Colon (tissue), 2 donors: Measurements from ENCODE around the gene MOCS1.

ENCODE experiments used
- FAIRE-seq: peaks from 2 replicates; lab custom pipeline; 2012; peaks lifted over from hg19 to GRCh38; lab: Jason Lieb, UNC
- donor health status: control.
- donor health status: control.

Gene MOCS1

GRCh38 chr6:39924283-39924682, 10.0 kb downstream of the MOCS1 start:
- FAIRE-seq, result no peak

DNA sequence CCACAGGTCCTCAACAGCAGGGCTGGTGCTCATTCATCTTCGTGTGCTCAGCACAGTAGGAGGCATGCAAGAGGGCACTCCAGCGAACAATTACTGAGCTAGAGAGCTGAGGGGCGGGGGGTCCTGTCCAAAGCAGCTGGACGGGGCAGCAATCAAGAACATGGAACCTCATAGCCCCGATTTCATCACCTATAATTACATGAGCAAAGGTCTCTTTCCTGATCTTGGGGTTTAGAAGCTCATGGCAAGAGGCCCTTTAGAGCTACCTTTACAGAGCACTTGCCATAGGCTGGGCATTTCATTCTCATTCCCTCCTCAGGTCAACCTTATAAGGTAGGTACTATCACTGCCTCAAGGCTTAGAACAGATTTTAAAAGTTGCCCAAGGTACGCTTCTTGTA, 10.4 kb downstream of the MOCS1 start:
- FAIRE-seq, result no peak

GRCh38 chr6:39923394-39923793, 10.9 kb downstream of the MOCS1 start:
- no peak for FAIRE-seq

GRCh38 chr6:39922821-39923220, 11.4 kb downstream of the MOCS1 start:
- no peak for FAIRE-seq

- peak; percentile 43 for FAIRE-seq
Measured at GRCh38 chr6:39920157-39920556, 14.1 kb downstream of the MOCS1 start.

DNA sequence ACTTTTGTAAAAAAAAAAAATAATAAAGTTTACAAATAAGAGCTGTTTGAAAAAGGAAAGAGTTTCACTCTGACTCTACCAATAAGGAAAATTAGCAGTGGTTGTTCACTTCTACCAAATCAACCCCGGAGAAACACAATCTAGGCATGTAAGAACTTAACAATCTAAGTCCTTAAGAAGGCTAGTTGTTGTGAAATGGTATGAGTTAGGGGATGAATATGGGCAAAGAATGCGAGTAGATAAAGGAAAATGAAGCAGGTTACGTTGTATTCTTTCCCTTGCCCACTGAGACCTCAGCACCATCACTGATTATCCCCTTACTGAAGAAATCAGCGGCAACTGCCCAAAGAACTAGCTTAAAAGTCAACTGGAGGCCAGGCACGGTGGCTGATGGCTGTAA, 15.4 kb downstream of the MOCS1 start:
- no peak for FAIRE-seq

DNA sequence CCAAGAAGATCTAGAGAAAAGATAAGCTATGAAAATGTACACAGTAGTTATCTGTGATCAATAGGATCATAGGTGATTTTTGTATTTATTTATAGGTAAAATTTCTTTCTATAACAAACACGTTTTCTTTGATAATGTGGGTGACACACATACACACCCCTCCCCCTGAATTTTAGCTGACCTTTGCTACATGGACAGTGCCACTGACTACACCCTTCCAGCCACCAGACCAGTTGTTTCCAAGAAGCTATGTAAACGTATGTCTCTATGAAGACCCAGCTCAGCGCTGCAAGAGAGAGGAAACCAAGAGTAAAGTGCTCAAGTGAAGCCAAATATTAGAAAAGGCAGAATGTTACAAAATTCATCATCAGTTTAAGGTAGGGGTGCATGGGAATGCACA, 16.3 kb downstream of the MOCS1 start:
- no peak for FAIRE-seq

DNA sequence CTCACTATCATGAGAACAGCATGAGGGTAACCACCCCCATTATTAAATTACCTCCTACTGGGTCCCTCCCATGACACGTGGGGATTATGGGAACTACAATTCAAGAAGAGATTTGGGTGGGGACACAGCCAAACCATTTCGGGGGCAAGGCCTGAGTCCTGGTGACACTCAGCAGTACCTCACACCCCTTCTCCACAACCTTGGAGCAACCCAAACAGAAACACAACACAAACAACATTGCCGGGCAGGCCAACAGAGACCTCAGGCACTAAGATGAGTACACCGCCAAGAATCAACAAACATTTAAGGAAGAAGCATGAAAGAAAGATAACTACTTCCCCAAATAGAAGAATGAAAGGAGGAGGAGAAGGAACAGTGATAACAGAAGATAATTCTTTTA, 16.9 kb downstream of the MOCS1 start:
- no peak for FAIRE-seq

DNA sequence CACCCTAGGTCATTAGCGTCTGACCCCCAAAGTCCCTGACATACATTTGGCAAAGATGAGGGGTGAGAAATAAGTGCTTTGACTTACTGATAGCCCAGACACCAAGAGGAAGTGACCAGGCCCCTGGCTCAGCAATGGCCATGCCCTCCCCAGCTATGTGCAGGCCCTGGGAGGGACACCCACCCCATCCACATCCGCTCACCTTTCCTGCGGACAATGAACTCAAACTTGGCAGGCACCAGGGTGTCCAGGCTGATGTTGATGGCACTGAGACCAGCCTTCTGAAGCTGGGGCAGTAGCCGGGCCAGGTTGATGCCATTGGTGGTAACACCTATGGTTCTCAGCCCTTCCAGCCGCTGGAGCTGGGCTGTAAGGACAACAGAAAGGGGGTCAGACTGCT, 18.4 kb downstream of the MOCS1 start:
- no peak for FAIRE-seq

DNA sequence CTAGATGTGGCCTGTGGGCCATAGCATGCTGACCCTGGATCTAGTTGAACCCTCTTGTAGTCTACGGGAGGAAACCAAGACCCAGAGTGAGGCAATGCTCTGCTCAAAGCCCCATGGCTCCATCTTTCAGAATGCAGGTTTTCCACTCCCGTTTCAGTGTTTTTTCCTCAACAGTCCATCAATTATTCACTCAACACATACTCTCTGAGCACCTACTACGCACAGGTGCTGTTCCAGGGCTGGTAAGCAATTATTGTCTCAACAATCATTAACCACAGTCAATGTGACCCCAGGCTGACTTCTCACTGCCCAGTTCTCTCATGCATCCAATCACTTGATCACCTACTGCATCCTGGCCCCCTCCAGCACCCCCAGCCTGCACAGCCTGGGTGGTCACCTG, 20.0 kb downstream of the MOCS1 start:
- FAIRE-seq, result no peak

GRCh38 chr6:39913391-39913916, 20.8 kb downstream of the MOCS1 start:
- no peak for FAIRE-seq

DNA sequence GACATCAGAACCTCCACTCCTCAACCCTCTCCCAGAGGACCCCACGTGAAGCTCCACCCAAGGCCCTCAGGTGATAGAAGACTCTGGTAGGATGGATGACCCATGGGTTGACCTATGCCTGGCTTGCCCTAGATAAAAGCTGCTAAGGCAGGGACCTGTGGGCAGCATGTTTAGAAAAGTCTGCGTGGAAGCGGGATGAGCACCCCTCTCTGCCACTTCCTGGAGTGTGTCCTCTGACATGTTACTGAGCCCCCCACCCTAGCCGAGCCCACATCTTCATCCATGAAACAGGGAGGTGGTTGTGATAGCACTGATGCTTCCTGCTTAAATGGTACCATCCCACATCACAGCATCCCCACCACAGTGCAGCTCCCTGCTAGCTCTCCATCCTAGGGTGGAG, 21.8 kb downstream of the MOCS1 start:
- FAIRE-seq, result no peak

DNA sequence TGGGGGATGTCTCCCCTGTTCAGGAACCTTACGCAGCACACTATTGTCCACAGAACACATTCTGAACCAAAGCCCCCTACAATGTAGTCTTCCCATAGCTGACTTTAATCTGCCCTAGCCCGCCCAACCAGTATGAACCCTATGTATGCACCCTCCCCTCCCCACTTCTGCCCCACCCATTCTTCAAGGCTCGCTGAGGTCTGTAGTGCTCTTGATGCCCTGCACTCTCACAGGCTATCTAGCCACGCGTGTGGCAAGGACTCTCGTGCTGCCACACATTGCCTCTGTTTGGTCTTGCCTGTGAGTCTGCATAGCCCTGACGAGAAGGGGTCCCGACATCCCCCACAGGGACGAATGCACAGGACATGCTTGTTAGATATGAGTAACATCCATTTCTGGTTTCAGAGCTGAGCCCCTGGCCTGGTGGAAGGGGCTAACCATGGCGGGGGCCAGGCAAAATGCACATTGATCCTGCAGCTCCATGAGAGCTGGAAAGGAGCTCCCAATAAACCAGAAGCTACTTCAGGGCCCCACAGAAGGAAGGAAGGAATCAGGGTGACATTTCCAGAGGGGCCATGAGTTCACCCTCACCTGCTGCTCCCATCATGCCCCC, 22.6 kb downstream of the MOCS1 start:
- FAIRE-seq, result no peak

GRCh38 chr6:39910744-39911143, 23.5 kb downstream of the MOCS1 start:
- FAIRE-seq, result no peak

DNA sequence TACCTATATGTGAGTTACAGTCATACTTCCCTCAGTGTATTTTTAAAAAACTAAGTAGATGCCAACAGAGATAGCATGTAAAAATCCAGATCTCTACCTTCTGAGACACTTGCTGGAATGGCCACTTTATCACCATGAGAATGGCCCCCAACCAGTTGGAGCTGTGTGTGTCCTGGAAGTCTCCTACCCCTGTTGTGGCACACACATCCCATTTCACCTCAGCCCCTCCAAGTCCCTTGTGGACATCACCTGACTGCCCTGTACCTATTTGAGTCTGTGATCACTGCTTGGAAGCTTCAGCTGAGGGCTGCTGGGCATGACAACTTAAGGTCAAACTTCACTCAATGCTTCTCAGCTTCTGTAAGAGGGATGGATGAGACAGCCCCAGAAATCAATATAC, 24.1 kb downstream of the MOCS1 start:
- FAIRE-seq, result no peak

DNA sequence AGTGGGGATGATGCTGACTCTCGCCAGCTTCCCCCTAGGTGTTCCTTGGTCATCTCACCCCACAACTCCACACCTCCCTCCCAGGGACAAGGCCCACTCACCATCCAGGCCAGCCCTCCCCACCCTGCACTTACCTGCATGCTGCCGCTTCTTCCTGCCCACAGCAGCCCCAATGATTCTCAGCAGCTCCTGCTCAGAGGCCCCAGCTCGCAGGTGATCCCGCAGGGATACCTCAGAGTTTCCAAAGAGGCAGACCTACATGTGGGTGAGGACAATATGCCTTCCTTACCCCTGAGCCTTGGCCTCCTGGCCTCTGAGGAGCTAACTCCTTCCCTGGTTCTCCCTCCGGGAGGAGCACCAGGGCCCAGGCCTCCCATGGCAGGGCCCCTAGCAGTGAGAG, 24.6 kb downstream of the MOCS1 start:
- FAIRE-seq, result no peak

DNA sequence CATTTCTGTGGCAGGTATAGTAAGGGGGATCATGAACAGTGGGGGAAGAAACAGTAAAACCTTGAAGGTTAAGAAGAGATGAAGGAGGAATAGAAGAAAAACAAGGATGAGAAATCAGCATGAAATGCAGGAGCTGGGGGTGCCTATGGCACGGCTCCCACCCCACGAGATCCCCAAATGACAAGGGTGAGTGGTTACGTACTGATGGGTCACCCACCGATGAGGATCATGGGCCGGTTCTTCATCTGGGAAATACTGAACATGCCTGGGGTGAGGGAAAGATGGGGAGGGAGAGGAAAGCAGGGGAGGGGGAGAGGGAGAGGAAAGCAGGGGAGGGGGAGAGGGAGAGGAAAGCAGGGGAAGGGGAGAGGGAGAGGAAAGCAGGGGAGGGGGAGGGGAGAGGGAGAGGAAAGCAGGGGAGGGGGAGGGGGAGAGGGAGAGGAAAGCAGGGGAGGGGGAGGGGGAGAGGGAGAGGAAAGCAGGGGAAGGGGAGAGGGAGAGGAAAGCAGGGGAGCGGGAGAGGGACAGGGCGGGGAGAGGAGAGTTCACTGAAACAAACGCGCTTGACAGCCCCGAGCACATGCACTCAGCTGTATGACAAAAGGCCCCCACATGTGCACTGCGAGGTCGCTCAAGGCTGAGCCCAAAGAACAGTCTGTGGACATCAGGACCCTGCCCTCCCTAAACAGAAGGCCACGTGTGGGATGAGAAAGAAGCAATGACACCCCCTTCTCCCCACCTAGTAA, 25.3 kb downstream of the MOCS1 start:
- FAIRE-seq, result no peak

DNA sequence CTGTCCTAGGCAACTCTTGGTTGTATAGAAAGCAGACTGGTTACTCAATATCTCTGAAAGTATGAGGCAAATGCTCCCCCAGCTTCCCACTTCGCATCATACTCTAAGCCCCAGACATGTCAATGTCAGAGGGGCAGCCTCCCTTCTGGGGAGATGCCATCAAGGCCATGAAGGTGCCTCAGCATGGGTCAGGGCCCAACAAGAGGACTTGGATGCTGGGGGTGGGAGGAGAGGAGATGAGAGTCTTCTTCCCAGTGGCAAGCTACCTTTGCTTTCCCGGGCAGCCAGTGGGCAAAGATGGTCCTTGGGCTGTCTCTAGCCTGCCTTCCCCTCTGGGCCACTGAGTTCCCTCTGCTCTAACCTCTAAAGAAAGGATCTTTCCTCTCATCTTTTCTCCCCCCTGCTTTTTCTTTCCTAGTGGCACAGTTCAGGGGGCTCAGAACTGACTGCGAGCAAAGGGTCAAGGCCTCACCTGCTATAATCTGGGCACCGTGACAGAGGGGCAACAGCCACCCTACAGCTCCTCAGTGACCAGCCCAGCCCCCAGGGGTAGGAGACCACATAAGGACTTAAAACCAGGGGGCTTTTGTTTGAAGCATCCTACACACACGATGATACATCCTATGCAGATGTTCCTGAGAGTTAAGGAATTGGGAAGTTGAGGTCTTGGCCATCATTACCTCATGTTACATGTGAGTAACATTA, 26.2 kb downstream of the MOCS1 start:
- no peak for FAIRE-seq

DNA sequence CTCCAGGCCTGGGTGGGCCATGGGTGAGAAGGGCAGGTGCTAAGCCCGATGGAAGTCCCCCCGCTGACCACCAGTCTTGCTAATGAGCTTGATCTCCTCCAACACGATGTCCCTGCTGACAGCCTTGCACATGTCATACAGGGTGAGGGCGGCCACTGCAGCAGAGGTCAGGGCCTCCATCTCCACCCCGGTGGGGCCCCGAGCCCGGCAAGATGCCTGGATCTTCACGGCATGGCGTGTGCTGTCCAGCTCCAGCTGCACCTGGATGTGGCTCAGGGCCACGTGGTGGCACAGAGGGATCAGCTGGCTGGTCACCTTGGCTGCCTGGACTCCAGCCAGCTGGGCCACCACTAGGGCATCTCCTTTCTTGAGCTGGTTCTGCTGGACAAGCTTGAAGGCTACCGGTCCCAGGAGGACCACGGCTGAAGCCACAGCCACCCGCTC, 27.9 kb downstream of the MOCS1 start:
- no peak for FAIRE-seq

- FAIRE-seq, result no peak
Measured at GRCh38 chr6:39905640-39905975, 28.7 kb downstream of the MOCS1 start.

DNA sequence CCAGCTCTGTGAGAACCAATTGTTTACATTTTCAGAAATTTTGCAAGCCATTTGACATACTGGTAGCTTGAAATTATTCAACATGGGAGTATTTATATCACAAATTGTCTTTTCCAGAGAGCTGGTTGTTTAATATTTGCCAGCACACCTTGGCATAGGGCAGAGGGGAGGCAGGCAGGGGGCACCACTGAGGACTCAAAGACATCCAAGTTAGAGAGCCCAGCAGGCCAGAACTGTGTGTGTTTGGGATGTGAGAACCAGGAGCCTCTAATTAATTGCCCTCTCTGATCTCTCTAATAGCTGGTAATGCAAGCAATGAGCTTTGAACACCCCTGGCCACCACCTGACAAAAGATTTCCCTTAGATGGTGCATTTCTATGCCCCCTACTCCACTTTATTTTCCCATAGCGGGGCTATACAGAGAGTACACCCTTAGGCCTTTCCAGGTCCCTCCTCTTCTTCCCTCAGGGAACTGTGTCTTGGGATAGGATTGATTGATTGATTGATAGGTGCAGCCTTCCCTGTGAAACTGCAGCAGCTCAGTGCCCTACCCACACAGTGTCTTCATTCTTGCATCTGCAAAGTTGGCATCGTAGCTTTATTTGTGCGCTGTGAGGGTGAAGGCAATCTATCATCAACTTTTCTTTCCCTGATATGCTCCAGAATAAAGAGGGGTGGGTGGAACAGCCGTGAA, 29.2 kb downstream of the MOCS1 start:
- no peak for FAIRE-seq

DNA sequence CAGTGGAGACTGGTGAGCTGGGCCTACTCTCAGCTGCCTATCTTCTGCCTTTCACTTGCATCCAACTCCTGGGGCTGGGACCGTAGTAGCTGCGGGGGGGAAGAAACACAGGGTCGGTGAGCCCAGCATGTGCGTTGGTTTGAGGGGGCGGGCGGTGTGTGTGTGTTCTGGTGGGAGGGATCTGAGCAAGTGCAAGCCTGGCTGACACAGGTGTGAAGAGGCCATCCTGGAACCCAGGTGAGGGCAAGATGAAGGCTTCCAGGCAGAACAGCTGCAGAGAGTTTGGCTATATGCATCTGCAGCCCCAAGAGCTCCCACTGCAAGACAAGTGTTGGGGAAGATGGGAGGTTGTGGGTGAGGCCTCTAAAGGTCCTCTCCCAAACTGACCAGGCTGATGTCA, 30.6 kb downstream of the MOCS1 start:
- FAIRE-seq, result no peak
